H7 (cell line): ENCODE results near the gene EDAR. TPM values are rescaled to one million over a fixed set of nuclear protein-coding genes. Genes with fewer than 3 reads are reported as not detected.

ENCODE experiments used
- DNase-seq: peaks from one replicate; pipeline ENCODE4 v3.0.0; 2012
- H3K27me3 ChIP-seq: 2 replicates; pipeline ENCODE4 v1.6.0; 2011; ENCODE audit warnings: mild to moderate bottlenecking, low read length; ENCODE audit not compliant: control insufficient read depth, insufficient read depth
- H3K36me3 ChIP-seq: replicated peaks from 2 replicates; pipeline ENCODE4 v1.5.1; 2011; ENCODE audit warnings: low read length; ENCODE audit not compliant: control insufficient read depth, insufficient read depth
- H3K4me3 ChIP-seq: 2 replicates; pipeline ENCODE4 v1.5.1; 2011; ENCODE audit warnings: low read depth, mild to moderate bottlenecking, control low read depth, low read length, moderate library complexity; ENCODE audit not compliant: insufficient read depth
- total RNA-seq: library from RNA; depleted of rRNA; stranded (reverse); fragments of >200 nt; shearing (Covaris generic); gene quantifications from 2 replicates; pipeline ENCODE4 v1.2.3, GENCODE V29; 2014

The EDAR gene
- total RNA-seq, 1 experiment from 2014 or later, result 0.03 TPM

- no peaks in the 10 kb centered on the region for H3K27me3 ChIP-seq
- peak; percentile 22 for DNase-seq
- H3K36me3 ChIP-seq, result no peaks in the 10 kb centered on the region
- H3K4me3 ChIP-seq, result no peak overlapping the region
Measured at GRCh38 chr2:108911401-108911800, 77.6 kb downstream of the EDAR start.

- Histone ChIP-seq H3K36me3 (no peaks in the 10 kb centered on the region), H3K4me3 (no peak overlapping the region), H3K27me3 (no peaks in the 10 kb centered on the region)
- DNase-seq, result peak; percentile 13
Measured at GRCh38 chr2:108910541-108911396, 78.3 kb downstream of the EDAR start.

GRCh38 chr2:108910011-108910431, 79.0 kb downstream of the EDAR start:
- no peaks in the 10 kb centered on the region for H3K27me3 ChIP-seq
- no peak overlapping the region for H3K4me3 ChIP-seq
- peak; percentile 25 for DNase-seq
- no peaks in the 10 kb centered on the region for H3K36me3 ChIP-seq

GRCh38 chr2:108909275-108909823, 79.7 kb downstream of the EDAR start:
- Histone ChIP-seq H3K4me3 (no peak overlapping the region), H3K36me3 (no peaks in the 10 kb centered on the region), H3K27me3 (no peaks in the 10 kb centered on the region)
- peak; percentile 27 for DNase-seq

- H3K36me3 ChIP-seq, result no peaks in the 10 kb centered on the region
- peak; percentile 9 for DNase-seq
Measured at GRCh38 chr2:108908713-108909070, 80.3 kb downstream of the EDAR start.

GRCh38 chr2:108907822-108908712, 81.0 kb downstream of the EDAR start:
- no peaks in the 10 kb centered on the region for H3K27me3 ChIP-seq
- no peaks in the 10 kb centered on the region for H3K36me3 ChIP-seq
- H3K4me3 ChIP-seq, result no peak overlapping the region
- peak; percentile 43 for DNase-seq

More at GRCh38 chr2:108908713-108909070, 80.3 kb downstream of the EDAR start:
- Histone ChIP-seq H3K4me3 (no peak overlapping the region), H3K27me3 (no peaks in the 10 kb centered on the region)

GRCh38 chr2:108906403-108907077, 82.5 kb downstream of the EDAR start:
- Histone ChIP-seq H3K36me3 (no peaks in the 10 kb centered on the region), H3K4me3 (no peak overlapping the region), H3K27me3 (no peaks in the 10 kb centered on the region)
- peak; percentile 22 for DNase-seq

GRCh38 chr2:108905906-108906305, 83.1 kb downstream of the EDAR start:
- no peak overlapping the region for H3K4me3 ChIP-seq
- H3K36me3 ChIP-seq, result no peaks in the 10 kb centered on the region
- peak; percentile 28 for DNase-seq
- no peaks in the 10 kb centered on the region for H3K27me3 ChIP-seq

GRCh38 chr2:108905176-108905575, 83.8 kb downstream of the EDAR start:
- Histone ChIP-seq H3K4me3 (no peak overlapping the region), H3K36me3 (no peaks in the 10 kb centered on the region), H3K27me3 (no peaks in the 10 kb centered on the region)
- no peak for DNase-seq

GRCh38 chr2:108904680-108905079, 84.3 kb downstream of the EDAR start:
- DNase-seq, result no peak
- H3K27me3 ChIP-seq, result no peaks in the 10 kb centered on the region
- no peak overlapping the region for H3K4me3 ChIP-seq
- no peaks in the 10 kb centered on the region for H3K36me3 ChIP-seq

- H3K4me3 ChIP-seq, result no peak overlapping the region
- H3K27me3 ChIP-seq, result no peaks in the 10 kb centered on the region
- H3K36me3 ChIP-seq, result no peaks in the 10 kb centered on the region
- no peak for DNase-seq
Measured at GRCh38 chr2:108898315-108899082, 90.5 kb downstream of the EDAR start.

GRCh38 chr2:108896741-108897140, 92.3 kb downstream of the EDAR start:
- no peaks in the 10 kb centered on the region for H3K27me3 ChIP-seq

GRCh38 chr2:108895188-108895587, 93.8 kb downstream of the EDAR start:
- DNase-seq, result no peak
- Histone ChIP-seq H3K27me3 (no peaks in the 10 kb centered on the region), H3K4me3 (no peak overlapping the region), H3K36me3 (no peaks in the 10 kb centered on the region)

More at GRCh38 chr2:108896741-108897140, 92.3 kb downstream of the EDAR start:
- DNase-seq, result no peak
- Histone ChIP-seq H3K36me3 (no peaks in the 10 kb centered on the region), H3K4me3 (no peak overlapping the region)
